GM12891 (cell line): ENCODE measurements around the gene PEX14.

Source experiments
- POLR2A ChIP-seq: IDR thresholded peaks from 2 replicates; pipeline ENCODE4 v1.6.1; 2011; ENCODE audit warnings: low read depth, low read length, control low read depth
- POLR2AphosphoS5 ChIP-seq: IDR thresholded peaks from 2 replicates; pipeline ENCODE4 v1.6.1; 2011; ENCODE audit warnings: low read depth, low read length, control low read depth
- POU2F2 ChIP-seq: IDR thresholded peaks from 2 replicates; pipeline ENCODE4 v1.6.1; 2011; ENCODE audit warnings: low read depth, mild to moderate bottlenecking, control low read depth, low read length, moderate library complexity
- SPI1 ChIP-seq: IDR thresholded peaks from 2 replicates; pipeline ENCODE4 v1.6.1; 2011; ENCODE audit warnings: low read depth, low read length, control low read depth
- TAF1 ChIP-seq: IDR thresholded peaks from 2 replicates; pipeline ENCODE4 v1.6.1; 2011; ENCODE audit warnings: low read depth, low read length, control low read depth

- TF ChIP-seq POLR2A (no peak), TAF1 (no peak), POLR2AphosphoS5 (no peak), POU2F2 (no peak), SPI1 (no peak)
Observed at GRCh38 chr1:10561955-10562354, 87.2 kb downstream of the PEX14 start.
